ENCODE measurements around the gene JPH4.
"Not testable (repeated sequence)": the region's sequence is repeated elsewhere in the genome, so short reads cannot be mapped to it uniquely, and the experiment has no call there.

The JPH4 gene

DNA sequence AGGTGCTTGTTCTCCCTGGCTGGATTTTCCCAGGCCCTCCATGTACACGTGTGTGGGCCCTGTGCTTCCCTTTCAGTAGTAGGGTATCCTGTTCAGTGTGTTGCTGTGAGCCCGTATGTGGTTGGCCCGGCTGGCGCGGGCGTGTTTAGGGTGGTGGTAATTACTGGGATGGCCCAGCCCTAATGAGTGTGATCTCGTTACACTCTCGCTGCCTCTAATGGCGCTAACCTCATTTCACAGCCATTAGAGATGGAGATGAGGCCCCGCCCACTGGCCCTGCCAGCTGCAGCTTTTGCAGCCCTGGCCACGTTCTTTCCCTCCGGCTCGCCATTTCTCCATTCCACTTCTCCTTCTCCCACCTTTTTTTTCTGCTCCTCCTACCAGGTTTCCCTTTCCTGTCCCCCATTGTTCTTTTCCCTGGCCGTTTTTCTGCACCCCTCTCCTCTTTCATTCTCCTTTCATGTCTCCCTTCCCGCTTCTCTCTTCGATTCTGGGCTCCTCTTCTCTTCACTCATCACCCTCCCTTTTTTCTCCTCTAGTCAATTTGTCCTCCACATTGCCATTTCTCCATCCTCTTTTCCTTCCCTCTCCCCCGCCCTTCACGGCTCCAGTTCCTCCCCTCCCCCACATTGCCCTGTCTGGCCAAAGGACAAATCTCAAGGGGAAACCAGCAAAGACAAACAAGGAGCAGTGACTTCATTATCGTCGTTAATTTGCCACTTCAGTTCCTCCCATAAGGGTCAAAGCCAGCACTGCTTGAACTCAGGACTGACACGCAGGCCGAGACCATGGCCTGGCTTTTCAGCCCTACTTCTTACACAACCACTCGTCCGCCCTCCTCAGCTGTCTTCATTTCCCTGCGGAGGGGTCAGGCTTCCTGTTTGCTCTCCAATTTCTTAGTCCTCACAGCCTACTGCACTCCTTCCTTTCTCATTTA lies 33.8 kb downstream of the JPH4 start:
- peak; percentile 90 for DNase-seq

DNA sequence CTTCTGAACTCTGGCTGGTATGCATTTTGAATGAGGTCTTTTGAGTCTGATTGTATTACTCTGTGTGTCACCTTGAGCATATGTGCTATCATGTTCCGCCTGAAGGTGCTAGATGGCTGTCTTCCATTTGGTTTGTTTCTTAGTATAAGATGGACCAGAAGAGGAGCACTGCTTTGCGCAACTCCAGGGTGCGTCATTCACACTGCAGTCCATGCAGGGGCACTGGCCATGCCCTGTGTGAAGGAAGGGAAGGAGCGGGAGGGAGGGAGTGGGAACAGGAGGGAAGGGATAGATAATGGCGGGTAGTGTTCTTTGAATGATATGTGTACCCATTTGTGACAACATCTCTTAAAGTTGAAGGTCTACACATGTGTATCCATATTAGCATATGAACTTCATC lies 35.2 kb downstream of the JPH4 start:
- no peak for DNase-seq

DNA sequence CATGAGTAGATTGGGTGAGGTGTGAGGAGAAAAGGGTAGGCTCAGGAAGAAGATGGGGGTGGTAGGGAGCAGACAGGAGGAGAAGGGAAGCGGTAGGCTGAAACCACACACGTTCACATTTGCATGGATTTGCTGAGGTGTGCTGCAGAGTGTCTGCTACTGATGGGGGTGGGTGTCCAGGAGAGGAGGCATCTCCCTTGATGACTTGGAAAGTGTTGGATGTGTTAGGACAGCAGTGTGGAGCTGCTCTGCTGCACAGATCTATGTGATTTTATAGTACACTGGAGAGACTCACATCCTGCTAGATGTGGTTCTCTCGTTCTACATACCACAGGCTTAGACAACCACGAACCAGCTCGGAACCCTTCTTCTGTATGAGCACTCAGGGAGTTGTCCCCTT lies 36.3 kb downstream of the JPH4 start:
- DNase-seq: no peak

DNA sequence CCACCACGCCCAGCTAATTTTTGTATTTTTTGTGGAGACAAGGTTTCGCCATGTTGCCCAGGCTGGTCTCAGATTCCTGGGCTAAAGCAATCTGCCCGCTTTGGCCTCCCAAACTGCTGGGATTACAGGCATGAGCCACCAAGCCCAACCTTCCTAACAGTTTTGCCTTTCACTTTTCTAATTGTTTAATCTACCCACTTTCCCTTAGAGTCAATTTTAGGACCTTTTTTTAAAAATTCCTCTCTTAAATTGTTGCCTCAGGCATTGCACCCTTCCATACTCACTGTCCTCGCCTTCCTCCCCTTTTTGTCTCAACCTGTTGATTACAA lies 38.5 kb downstream of the JPH4 start:
- DNase-seq: no peak

DNA sequence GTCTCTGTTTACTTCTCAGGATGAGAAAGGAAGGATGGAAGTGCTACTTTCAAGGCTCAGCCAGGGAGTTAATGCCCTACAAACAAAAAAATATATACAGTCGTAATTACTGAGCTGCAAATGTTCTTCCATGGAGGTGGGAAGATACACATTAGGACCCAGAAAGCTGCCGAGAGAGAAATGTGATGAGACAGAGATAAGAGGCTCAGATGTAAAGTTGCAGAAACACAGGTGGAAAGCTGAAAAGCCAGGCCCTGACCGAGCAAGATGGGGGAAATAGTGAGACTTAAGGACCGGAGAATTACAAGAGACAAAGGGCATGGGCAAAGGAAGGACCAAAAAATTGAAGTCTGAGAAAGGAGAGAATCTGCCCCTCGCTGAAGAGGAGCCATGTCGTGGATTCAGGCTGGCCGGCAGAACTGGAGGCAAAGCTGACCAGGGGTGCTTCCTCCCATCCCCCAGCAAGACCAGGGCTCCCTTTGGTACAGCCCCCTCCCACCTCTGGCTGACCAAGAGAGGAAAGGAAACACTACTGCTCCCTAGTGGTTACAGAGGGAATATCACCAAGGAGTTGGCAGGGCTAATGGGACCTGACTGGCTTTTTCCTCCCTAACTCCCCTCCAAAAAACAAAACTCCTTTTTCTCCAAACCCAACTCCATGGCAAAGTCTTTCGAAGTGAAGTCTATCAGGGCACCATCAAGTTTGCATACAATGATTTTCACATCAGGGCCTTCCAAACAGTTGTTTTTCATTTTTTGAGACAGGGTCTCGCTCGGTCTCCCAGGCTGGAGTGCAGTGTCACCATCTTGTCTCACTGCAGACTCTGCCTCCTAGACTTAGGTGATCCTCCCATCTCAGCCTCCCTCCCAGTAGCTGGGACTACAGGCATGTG lies 39.1 kb downstream of the JPH4 start:
- DNase-seq: no peak

DNA sequence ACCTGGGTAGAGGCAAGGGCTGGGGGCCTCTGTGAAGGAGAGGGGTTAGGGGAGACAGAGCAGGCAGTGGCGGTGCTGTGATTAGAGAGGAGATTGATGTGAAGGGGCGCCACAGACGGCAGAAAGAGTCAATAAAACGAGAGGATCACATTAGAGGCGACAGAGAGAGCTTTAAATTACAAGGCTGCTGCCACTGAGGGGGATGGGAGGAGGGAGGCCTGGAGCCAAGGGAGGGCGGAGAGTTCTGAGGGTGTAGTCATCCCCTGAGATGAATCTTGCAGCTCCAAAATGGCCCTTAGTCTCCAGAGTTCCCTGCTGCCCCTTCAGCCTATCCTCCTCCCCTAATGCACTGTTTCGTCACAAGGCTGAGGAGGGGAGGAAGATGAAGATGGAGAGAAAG lies 39.8 kb downstream of the JPH4 start:
- peak; percentile 19 for DNase-seq

DNA sequence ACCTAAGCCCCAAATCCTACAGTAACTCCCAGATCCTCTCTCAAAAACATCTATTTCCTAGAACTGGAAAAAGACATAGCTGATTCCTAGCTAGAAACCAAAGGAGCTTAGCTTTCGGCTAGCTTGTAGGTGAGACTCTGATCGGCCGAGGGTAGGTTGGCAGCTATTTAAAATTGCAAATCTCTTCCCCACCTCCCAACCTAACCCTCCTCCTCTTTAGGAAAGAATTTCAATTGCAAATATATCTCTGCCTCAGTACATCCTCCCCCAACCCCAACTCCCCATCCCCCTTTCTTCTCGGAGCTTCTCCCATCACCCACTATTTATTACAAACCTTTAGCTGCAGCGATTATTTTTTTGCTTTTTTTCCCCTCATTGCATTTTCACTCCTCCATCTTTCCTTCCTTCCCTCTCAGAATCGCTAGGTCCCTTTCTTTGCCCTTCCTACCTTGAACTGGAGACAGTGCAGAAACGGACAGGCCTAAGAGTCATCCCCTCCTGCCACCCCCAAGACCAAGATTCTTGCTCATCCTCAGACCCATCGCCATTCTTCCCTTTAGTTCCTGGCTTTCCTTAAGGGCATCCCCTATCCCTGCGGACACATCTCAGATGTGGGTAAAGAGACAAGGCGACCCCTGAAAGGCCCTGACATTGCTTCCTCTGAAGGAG lies 40.4 kb downstream of the JPH4 start:
- DNase-seq: no peak

DNA sequence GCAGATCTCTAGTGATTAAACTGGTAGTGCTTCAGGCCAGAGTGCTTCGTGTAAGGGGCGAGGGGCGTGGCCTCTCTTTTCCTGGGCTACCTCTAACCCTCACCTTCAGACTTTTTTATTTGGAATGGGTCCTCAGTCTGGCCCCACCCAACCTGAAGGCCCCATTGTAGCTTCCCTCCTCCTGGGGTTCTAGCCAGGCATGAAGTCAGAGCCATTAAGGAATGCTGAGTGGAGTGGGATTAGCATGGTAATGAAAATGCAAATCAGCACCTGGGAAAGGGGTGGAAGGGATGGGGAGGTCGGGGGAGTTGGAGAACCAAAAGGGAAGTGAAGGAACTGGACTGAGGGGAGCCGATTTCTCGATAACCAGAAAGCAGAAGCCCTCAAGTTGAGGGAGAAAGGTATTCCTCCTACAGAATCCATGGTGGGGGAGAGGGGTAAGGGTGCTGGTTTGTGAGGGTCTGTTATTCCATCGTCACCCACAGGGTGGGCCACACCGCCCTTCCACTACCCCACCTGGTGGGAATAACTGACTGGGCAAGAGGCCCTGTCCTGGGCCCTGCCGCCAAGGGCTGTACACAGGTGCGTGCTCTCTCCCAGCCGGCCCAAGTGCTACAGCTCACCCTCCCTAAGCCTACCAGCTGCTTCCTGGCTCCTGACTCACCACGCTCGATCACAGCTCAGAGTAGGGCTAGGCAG lies 41.1 kb downstream of the JPH4 start:
- DNase-seq: no peak

DNA sequence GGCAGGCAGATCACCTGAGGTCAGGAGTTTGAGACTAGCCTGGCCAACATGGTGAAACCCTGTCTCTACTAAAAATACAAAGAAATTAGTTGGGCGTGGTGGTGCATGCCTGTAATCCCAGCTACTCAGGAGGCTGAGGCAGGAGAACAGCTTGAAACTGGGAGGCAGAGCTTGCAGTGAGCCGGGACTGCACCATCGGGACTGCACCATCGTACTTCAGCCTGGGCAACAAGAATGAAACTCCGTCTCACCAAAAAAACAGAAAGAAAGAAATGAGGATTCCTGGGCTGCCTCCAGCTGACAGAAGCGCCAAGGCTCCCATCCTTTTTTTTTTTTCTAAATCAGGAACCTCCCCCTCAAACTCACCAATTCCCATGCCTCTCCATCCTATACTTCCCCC lies 41.7 kb downstream of the JPH4 start:
- DNase-seq: not testable (repeated sequence)

DNA sequence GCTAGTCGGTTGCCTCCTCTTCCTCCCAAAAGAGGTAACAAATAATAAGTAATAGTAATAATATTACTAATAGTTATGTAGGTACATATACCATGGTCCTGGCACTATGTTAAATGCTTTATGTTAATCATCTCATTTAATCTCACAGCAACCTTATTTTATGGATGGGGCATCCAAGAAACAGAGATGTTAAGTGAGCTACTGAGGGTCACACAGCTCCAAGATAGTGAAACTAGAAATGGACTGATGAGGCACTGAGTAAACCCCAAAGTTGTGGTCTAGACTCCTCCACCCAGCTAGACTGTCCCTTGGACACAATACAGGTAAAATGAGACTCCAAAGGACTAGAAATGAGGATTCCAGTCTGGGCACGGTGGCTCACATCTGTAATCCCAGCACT lies 42.1 kb downstream of the JPH4 start:
- no peak for DNase-seq

DNA sequence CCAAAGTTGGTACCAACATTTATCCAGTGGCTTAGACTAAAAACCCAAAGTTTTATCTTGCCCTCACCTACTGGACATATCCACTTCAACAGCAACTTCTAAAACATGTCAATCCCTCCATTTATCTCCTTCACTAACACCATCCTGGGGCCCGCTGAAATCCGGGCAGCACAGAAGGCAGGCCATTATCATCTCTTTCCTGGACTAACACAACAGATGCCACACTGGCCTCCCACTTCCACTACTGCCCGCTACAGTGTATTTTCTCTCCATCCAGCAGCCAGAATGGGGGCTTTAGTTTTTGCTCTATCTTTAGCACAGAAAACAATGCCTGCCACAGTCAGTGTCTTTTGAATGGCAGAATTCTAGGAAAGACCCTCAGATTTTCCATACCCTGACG lies 42.6 kb downstream of the JPH4 start:
- DNase-seq: no peak

DNA sequence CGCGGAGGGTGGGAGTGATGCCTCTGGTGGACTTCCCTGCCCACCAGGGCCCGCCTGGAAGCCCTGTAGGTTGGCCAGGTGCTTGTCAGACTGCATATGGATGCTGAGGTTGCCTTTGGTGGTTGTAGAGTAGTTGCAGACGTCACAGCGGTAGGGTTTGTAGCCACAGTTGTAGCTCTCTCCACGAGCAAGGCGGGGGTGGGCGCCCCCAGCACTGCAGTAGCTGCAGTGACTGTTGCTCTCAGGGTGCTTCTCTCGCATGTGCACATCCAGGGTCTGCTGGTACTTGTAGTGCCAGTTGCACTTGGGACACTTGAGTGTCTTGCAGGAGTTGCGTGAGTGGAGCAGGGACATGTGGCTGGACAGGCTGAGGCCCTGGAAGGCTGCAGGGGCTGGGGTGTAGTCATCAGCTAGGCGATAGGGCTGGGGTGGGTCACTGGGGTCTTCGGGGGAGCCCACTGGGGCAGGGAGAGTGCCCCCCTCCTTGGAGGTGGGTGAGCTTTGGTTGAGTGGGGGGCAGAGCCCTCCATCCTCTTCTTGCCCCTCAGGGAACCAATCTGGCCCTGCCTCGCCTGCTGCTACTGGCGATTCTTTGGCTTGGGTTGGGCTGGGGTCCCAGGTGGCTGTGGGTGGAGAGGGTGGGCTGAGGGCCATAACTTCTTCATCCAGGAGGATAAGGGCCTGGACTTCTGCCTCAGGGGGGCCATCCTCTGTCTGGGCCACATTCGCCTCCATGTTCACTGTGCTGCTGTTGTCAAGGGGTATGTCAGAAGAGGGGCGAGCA lies 44.7 kb downstream of the JPH4 start:
- DNase-seq: no peak

DNA sequence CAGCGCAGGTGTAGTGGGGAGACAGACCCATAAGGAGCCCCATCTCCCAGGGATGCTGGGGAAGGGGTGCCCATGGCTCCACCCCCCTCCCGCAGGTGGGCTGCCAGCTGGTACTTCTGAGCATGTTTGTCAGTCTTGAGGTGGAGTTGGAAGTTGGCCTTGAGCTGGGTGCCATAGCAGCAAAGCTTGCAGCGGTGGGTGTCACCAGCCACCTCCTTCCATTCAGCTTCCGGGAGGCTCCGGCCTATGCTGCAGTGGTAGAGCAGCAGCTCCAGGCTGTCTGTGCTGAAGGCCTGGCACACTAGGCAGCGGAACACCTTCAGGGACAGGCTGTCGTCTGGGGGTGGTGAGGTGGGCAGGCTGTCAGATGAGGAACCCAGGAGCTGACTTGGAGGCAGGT lies 45.9 kb downstream of the JPH4 start:
- no peak for DNase-seq

DNA sequence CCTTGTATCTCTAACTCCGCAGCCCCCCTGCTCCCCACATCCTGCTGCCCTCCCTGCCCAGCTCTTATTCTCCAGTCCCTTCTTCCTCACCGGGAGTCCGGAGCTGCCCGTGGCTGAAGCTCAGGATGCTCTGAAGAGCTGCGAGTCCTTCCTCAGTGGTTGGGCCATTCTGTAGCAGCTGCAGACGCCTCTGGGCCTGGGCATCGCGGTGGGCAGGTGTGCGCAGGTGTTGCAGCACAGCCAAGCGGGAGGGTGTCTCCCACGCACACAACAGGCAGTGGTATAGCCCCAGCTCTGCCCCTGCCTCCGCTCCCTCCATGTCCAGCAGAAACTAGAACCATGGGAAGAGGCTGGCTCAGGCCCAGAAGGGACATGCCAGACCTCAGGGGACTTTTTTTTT lies 47.2 kb downstream of the JPH4 start:
- DNase-seq: no peak

DNA sequence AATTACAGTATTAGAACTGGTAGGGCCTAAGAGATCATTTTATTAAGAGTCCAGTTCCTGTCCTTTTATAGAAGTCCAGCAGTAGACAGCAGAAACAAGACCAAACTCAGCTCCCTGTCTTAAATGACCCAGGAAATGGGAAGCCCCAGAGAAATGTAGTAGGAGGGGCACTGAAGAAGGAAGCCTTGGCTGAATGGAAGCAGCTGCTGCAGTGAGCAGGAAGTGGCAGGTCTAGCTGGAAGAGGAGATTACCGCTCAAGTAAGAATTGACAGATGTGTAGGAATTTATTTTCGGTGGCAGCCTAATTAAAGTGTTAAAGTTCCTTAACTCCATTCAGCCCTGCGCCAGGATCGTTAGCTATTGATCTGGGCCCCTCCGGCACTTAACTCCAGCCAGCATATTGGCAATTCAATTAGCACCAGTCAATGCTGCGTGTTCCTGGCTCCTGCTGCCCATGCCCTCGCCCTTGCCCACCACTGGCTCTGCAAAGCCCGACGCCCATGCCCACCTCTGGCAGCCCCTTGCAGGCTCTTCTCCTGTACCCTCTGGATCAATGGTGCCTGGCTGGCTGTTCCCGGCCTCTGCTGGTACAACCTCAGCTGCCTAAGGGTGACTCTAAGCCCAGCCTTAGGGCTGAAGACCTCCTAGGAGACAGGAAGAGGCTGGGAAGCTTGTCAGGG lies 48.1 kb downstream of the JPH4 start:
- no peak for DNase-seq

DNA sequence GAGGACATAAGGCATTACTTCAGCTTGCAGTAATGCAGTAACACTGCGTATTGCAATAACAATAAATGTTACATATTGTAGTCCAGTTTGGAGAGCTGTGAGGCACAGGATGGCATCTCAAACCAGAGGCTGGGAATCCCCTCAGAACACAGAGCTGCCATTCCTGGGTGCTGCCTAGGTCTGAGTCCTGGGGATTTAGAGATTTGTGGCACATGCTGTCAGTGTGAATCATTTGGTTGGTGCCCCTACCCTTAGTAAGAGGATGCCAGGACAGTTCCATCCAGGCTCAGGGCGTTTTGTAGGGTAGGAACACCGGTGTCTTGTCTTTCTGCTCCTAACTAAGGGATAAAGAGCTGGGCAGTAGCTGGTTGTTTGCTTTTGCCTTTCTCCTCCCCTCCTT lies 49.6 kb downstream of the JPH4 start:
- no peak for DNase-seq

DNA sequence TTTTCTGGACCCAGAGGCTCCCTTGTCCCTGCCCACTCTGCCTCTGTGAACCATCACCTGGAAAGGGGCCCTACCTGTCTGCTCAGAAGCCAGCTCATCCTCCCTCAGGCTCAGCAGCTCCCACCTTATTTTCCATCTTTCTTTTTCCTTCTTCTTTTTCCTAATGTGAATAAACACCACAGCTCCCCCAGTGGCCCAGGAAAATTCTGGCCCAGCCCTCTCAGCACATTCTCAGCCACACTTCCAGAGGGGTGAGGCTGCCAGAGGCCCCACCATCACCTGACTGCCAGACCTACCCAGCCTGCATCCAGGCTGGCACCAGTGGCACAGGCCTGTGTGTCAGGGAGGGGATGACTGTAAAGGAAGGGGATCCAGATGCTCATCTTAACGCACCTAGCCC lies 50.0 kb downstream of the JPH4 start:
- no peak for DNase-seq

DNA sequence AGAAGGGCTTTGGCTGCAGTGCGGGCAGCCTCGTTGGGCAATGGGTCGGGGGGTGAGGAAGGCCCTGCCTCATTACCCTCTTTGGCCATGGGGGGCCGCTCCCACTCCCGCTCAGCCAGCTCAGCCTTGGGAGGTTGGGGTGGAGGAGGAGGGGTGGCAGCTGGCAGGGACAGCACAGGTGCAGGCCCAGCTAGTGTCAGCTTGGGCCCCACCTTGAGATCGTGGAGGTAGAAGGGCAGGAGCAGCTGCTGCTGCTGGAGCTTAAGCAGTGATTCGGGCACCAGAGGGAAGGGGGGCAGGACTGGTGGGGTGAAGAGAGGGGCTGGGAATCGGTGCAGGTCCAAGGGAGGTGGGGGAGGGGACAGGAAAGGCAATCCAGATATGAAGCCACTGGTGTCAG lies 53.0 kb downstream of the JPH4 start:
- DNase-seq: no peak

DNA sequence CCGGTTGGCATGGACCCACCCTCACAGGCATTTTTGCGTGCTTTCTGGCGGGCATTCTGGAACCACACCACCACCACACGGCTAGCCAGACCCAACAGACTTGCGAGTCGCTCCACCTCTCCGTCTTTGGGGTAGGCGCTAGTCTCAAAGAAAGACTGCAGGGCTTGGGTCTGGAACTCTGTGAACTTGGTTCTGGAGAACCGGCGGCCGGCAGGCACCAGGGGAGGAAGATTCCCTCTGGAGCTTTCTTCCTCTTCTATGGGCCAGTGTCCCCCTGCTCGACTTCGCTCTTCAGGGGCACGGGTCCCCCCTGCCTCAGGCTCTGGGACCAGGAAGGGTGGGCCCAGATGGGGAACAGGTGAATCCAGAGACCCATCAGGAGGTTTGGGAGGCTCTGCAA lies 53.6 kb downstream of the JPH4 start:
- DNase-seq: no peak

DNA sequence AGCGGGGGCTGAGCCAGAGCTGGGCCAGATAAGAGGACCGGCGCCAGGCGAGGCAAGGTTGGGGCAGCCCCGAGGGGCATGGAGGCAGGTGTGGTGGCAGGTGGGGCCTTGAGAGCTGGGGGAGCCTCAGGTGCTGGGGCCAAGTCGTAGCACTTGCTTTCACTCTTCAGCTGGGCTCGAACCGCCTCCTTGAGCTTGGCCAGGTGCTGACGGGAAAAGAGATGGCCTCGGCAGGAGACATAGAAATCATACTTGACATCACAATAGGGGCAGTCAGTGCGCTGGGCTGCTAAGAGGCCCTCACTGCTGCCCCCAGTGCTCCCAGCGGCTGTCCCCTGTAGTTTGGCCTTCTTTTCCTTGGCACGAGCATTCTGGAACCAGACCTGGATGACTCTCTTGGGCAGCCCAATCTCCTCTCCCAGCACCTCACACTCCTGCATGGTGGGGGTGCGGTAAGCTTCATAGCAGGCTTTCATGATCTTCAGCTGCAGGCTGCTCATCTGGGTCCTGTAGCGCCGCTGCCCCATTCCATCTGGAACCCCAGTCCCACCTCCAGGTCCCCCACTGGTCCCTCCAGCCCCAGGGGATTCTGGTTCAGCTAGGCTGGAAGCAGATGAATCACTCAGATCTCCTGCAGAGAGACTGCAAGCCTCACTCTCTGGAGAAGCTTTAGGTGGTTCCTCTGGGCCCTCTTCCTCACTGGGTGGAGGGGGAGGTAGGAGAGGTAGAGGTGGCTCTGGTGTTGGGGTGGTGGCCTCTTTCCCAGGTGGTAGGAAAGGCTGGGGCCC lies 55.2 kb downstream of the JPH4 start:
- DNase-seq: no peak
